OCI-LY7 (cell line): ENCODE results near the gene WDR54. TPM values are rescaled to one million over a fixed set of nuclear protein-coding genes. Genes with fewer than 3 reads are reported as not detected.
A peak's percentile ranks its signal among the peaks of the same experiment; 100 is the strongest.

Experiments used
- BruUV-seq: library from RNA; stranded (reverse); fragments of 400-500 nt; replicated peaks from 2 replicates; lab custom pipeline; 2021; lab: Mats Ljungman, UMichigan
- CTCF ChIA-PET: fragments of 300-600 bp; sonication (Branson Sonifier 250); formaldehyde crosslinking; loops from one replicate; lab custom pipeline; 2022; ENCODE audit warnings: antibody characterized with exemption; ENCODE audit not compliant: unreplicated experiment; lab: Charles Lee
- POLR2A ChIA-PET: fragments of 300-600 bp; sonication (Branson Sonifier 250); formaldehyde crosslinking; loops from one replicate; lab custom pipeline; 2022; ENCODE audit warnings: antibody characterized with exemption; lab: Charles Lee
- DNase-seq: peaks from one replicate; pipeline ENCODE4 v3.0.0-alpha.2; 2015; ENCODE audit warnings: low spot score
- H2AFZ ChIP-seq: fragments of 200-600 bp; sonication (generic), shearing (Covaris generic); 2 replicates; pipeline ENCODE4 v1.6.1; 2014; ENCODE audit warnings: mild to moderate bottlenecking, antibody characterized with exemption, low read length, moderate library complexity
- H3K27ac ChIP-seq: fragments of 200-600 bp; sonication (generic); 2 replicates; pipeline ENCODE4 v1.5.1; 2014; ENCODE audit warnings: mixed run types, low read depth, mild to moderate bottlenecking, moderate library complexity, low read length, inconsistent platforms; ENCODE audit not compliant: poor library complexity, severe bottlenecking
- H3K36me3 ChIP-seq: fragments of 200-600 bp; sonication (generic); 2 replicates; pipeline ENCODE4 v1.6.1; 2014; ENCODE audit warnings: mild to moderate bottlenecking, antibody characterized with exemption, low read length, moderate library complexity, mixed read lengths; ENCODE audit not compliant: insufficient read depth
- H3K4me1 ChIP-seq: fragments of 200-600 bp; sonication (generic); 2 replicates; pipeline ENCODE4 v1.5.1; 2014; ENCODE audit warnings: mild to moderate bottlenecking, low read length; ENCODE audit not compliant: insufficient read depth, poor library complexity, severe bottlenecking
- H3K4me2 ChIP-seq: fragments of 200-600 bp; sonication (generic); 2 replicates; pipeline ENCODE4 v1.6.1; 2014; ENCODE audit warnings: mild to moderate bottlenecking, low read length
- H3K4me3 ChIP-seq: fragments of 200-600 bp; sonication (generic); 2 replicates; pipeline ENCODE4 v1.5.1; 2014; ENCODE audit warnings: mild to moderate bottlenecking, low read depth, low read length; ENCODE audit not compliant: poor library complexity, severe bottlenecking
- H3K79me2 ChIP-seq: fragments of 200-600 bp; sonication (generic); 2 replicates; pipeline ENCODE4 v1.6.1; 2016; ENCODE audit warnings: low read depth, mild to moderate bottlenecking, low read length, moderate library complexity, mixed read lengths; ENCODE audit not compliant: insufficient read depth
- H3K9me2 ChIP-seq: fragments of 200-600 bp; sonication (generic); 2 replicates; pipeline ENCODE4 v1.6.1; 2016; ENCODE audit warnings: mild to moderate bottlenecking, low read length, mixed read lengths; ENCODE audit not compliant: insufficient read depth
- H3K9me3 ChIP-seq: fragments of 200-600 bp; sonication (generic); 2 replicates; pipeline ENCODE4 v1.6.1; 2014; ENCODE audit warnings: mild to moderate bottlenecking, mixed run types, low read length, mixed read lengths
- H4K20me1 ChIP-seq: fragments of 200-600 bp; sonication (generic); 2 replicates; pipeline ENCODE4 v1.6.1; 2014; ENCODE audit warnings: mild to moderate bottlenecking, antibody characterized with exemption, low read length, moderate library complexity, mixed read lengths; ENCODE audit not compliant: insufficient read depth
- CTCF ChIP-seq: fragments of 200-600 bp; sonication (generic); conservative IDR thresholded peaks from 2 replicates; pipeline ENCODE4 v1.5.1; 2014; ENCODE audit warnings: mild to moderate bottlenecking, antibody characterized with exemption, low read length, moderate library complexity, mixed read lengths
- EZH2phosphoT487 ChIP-seq: fragments of 200-600 bp; sonication (generic); IDR thresholded peaks from 2 replicates; pipeline ENCODE4 v1.6.1; 2018; ENCODE audit warnings: low read depth, borderline replicate concordance, mild to moderate bottlenecking, mixed run types, antibody characterized with exemption, low read length, moderate library complexity, mixed read lengths
- intact Hi-C: fragments of 100-400 bp; cut with micrococcal nuclease; formaldehyde crosslinking; loops from one replicate; pipeline ENCODE4 v1.10.0; 2022; ENCODE audit not compliant: unreplicated experiment
- total RNA-seq, 2 experiments: library from RNA; depleted of rRNA in 1 of 2; stranded (reverse); fragments of >200 nt in 1 of 2; shearing (Covaris generic) in 1 of 2; gene quantifications; 2 replicates each; pipeline ENCODE4 v1.2.3, GENCODE V29; 2014 to 2022

WDR54 gene
- total RNA-seq, 2 experiments from 2014 or later, result 64.7 to 89.5 TPM

GRCh38 chr2:74391580-74392448 is 29.7 kb upstream of the WDR54 start:
- H2AFZ ChIP-seq, result peak overlapping the region; percentile 88
- TF ChIP-seq CTCF, result peak; percentile 97
- TF ChIP-seq EZH2phosphoT487, result no peak
- H3K27ac ChIP-seq, result peak overlapping the region; percentile 46
- peaks cover 11% of the 10 kb centered on the region; the same call in 1 of the 2 replicates for H4K20me1 ChIP-seq
- no peaks in the 10 kb centered on the region; the same call in 1 of the 2 replicates for H3K36me3 ChIP-seq
- peaks cover 8% of the 10 kb centered on the region for H3K4me1 ChIP-seq
- intact Hi-C loops, result loop anchor here (2.0 to 5.0 kb wide), 3 partner anchors 125 to 245 kb away; partner anchors contain the start of gene BOLA3
- DNase-seq, result peak; percentile 95
- peaks cover 24% of the 10 kb centered on the region for H3K79me2 ChIP-seq
- no peaks in the 10 kb centered on the region for H3K9me2 ChIP-seq
- peak overlapping the region; percentile 98 for H3K4me2 ChIP-seq
- POLR2A ChIA-PET, result interaction anchor here (0.6 to 1.5 kb wide), 13 partner anchors 9 to 1191 kb away, joined by 3 to 8 read pairs (median 3); partner anchors contain the start of genes C2orf81 and INO80B
- H3K4me3 ChIP-seq, result peak overlapping the region; percentile 89
- BruUV-seq, result no TSS peak
- CTCF ChIA-PET, result interaction anchor here (1.0 to 1.9 kb wide), 4 partner anchors 9 to 569 kb away, joined by 3 to 4 read pairs (median 4); no protein-coding TSS in a partner anchor
- no peaks in the 10 kb centered on the region for H3K9me3 ChIP-seq

- TF ChIP-seq CTCF (no peak), EZH2phosphoT487 (no peak)
- BruUV-seq, result no TSS peak
- Histone ChIP-seq H3K4me3 (peak overlapping the region; percentile 89), H3K9me2 (no peaks in the 10 kb centered on the region), H2AFZ (peak overlapping the region; percentile 88), H3K4me2 (peak overlapping the region; percentile 98), H3K4me1 (peaks cover 8% of the 10 kb centered on the region), H3K36me3 (no peaks in the 10 kb centered on the region; the same call in 1 of the 2 replicates), H3K79me2 (peaks cover 24% of the 10 kb centered on the region), H3K27ac (no peak overlapping the region), H3K9me3 (no peaks in the 10 kb centered on the region), H4K20me1 (peaks cover 11% of the 10 kb centered on the region; the same call in 1 of the 2 replicates)
- ChIA-PET POLR2A (interaction anchor here (0.6 to 1.0 kb wide), 3 partner anchors 8 to 91 kb away, joined by 3 to 4 read pairs (median 3); partner anchors contain the start of gene C2orf81), CTCF (interaction anchor here (1.0 to 1.9 kb wide), 2 partner anchors 138 to 570 kb away, joined by 3 to 4 read pairs; no protein-coding TSS in a partner anchor)
- DNase-seq, result no peak
- intact Hi-C loops, result loop anchor here (2.0 to 5.0 kb wide), 3 partner anchors 125 to 245 kb away; partner anchors contain the start of gene BOLA3
Observed at GRCh38 chr2:74392449-74392743, 29.1 kb upstream of the WDR54 start.
